Tibial artery (tissue), 4 donors: Measurements from ENCODE around the gene ABR.

Source experiments
- DNase-seq, 2 donors: peaks; one replicate each; pipeline ENCODE4 v3.0.0-alpha.2; 2019
- H3K27ac ChIP-seq, 2 donors: fragments of 200-600 bp; sonication (generic) in 1 of 2; 1 replicate in 1 of 2; 2 replicates in 1 of 2; pipeline ENCODE4 v1.5.1; 2018 to 2019; ENCODE audit warnings: mild to moderate bottlenecking in 1 of 2
- H3K27me3 ChIP-seq, 2 donors: fragments of 200-600 bp; sonication (generic) in 1 of 2; one replicate each; pipeline versions ENCODE4 v1.5.1 to v1.6.0; 2016 to 2019
- H3K36me3 ChIP-seq, 3 donors: fragments of 200-600 bp; sonication (generic) in 2 of 3; one replicate each; pipeline ENCODE4 v1.5.1; 2016 to 2019; ENCODE audit warnings: mild to moderate bottlenecking in 2 of 3
- H3K4me1 ChIP-seq, 4 donors: fragments of 200-600 bp; sonication (generic) in 2 of 4; 1 replicate in 3 of 4; 2 replicates in 1 of 4; pipeline ENCODE4 v1.5.1; 2016 to 2019
- H3K4me3 ChIP-seq, 2 donors: fragments of 200-600 bp; sonication (generic) in 1 of 2; 1 replicate in 1 of 2; 2 replicates in 1 of 2; pipeline ENCODE4 v1.5.1; 2018 to 2019; ENCODE audit warnings: mild to moderate bottlenecking in 2 of 2
- H3K9me3 ChIP-seq, 3 donors: fragments of 200-600 bp; sonication (generic) in 1 of 3; one replicate each; pipeline ENCODE4 v1.5.1; 2016 to 2019
- CTCF ChIP-seq, 2 experiments: fragments of 200-600 bp in 1 of 2; fragments of 450-650 bp in 1 of 2; IDR thresholded peaks; one replicate each; pipeline ENCODE4 v1.5.1; 2017 to 2019; ENCODE audit warnings: antibody characterized with exemption in 2 of 2, mild to moderate bottlenecking in 1 of 2, moderate library complexity in 1 of 2
- intact Hi-C: fragments of 100-400 bp; cut with DNase I; formaldehyde crosslinking; loops from one replicate; pipeline ENCODE4 v1.15.0; 2023; ENCODE audit warnings: low total_unique reads

The ABR gene

GRCh38 chr17:1179818-1180742 is at the start of gene ABR:
TSS of gene ABR (minus strand) at chr17:1179981. CDS start at chr17:1179727, 254 bp downstream.
- peak within 1 kb of the TSS; percentile 69 to 72 for H3K27ac ChIP-seq
- no peak for TF ChIP-seq CTCF (IDR thresholded peaks at IDR 0.05)
- peaks cover 9 to 43% (median 34%) of the 10 kb centered on the region in 4 donors for H3K4me1 ChIP-seq
- H3K27me3 ChIP-seq: no peaks in the 10 kb centered on the region
- H3K4me3 ChIP-seq: peak within 1 kb of the TSS; percentile 76 to 88
- no peaks in the 10 kb centered on the region for H3K9me3 ChIP-seq
- H3K36me3 ChIP-seq: peaks cover 0 to 4% (median 0%) of the 10 kb centered on the region in 3 donors
- intact Hi-C loops: loop anchor here (5.0 kb wide), 1 partner anchor 53 kb away; no protein-coding TSS in a partner anchor
- DNase-seq: no peak

- Histone ChIP-seq H3K27me3 (peaks cover 0 to 64% of the 10 kb centered on the region in 2 donors), H3K4me1 (peaks cover 0 to 24% (median 22%) of the 10 kb centered on the region in 4 donors), H3K36me3 (no peaks in the 10 kb centered on the region), H3K4me3 (peak overlapping the region; percentile 42 to 68), H3K27ac (peak overlapping the region in 1 of 2 donors; percentile 50), H3K9me3 (no peaks in the 10 kb centered on the region)
- intact Hi-C loops: no loop called here
- DNase-seq: peak; percentile 78 to 85
- TF ChIP-seq CTCF (IDR thresholded peaks at IDR 0.05): no peak
These were observed 49.6 kb upstream of the ABR start for GRCh38 chr17:1229349-1229899.

GRCh38 chr17:1228781-1229348 is 49.1 kb upstream of the ABR start:
- Histone ChIP-seq H3K27me3 (peaks cover 0 to 60% of the 10 kb centered on the region in 2 donors), H3K9me3 (no peaks in the 10 kb centered on the region), H3K27ac (peak overlapping the region in 1 of 2 donors; percentile 50), H3K4me3 (peak overlapping the region; percentile 42 to 68), H3K4me1 (peaks cover 0 to 24% (median 22%) of the 10 kb centered on the region in 4 donors), H3K36me3 (no peaks in the 10 kb centered on the region)
- no peak for TF ChIP-seq CTCF (IDR thresholded peaks at IDR 0.05)
- no peak for DNase-seq
- intact Hi-C loops: no loop called here

- peaks cover 0 to 58% of the 10 kb centered on the region in 2 donors for H3K27me3 ChIP-seq
- intact Hi-C loops: no loop called here
- H3K36me3 ChIP-seq: no peaks in the 10 kb centered on the region
- TF ChIP-seq CTCF (IDR thresholded peaks at IDR 0.05): no peak
- peaks cover 0 to 24% (median 22%) of the 10 kb centered on the region in 4 donors for H3K4me1 ChIP-seq
- H3K4me3 ChIP-seq: peak overlapping the region; percentile 42 to 68
- H3K27ac ChIP-seq: no peak overlapping the region
- peak; percentile 71 for DNase-seq
- no peaks in the 10 kb centered on the region for H3K9me3 ChIP-seq
These were observed 48.4 kb upstream of the ABR start for GRCh38 chr17:1227917-1228780.

GRCh38 chr17:1227365-1227764 is 47.6 kb upstream of the ABR start:
- Histone ChIP-seq H3K4me3 (peak overlapping the region in 1 of 2 donors; percentile 68), H3K36me3 (no peaks in the 10 kb centered on the region), H3K9me3 (no peaks in the 10 kb centered on the region), H3K4me1 (peaks cover 0 to 24% (median 22%) of the 10 kb centered on the region in 4 donors), H3K27me3 (peaks cover 0 to 60% of the 10 kb centered on the region in 2 donors), H3K27ac (no peak overlapping the region)
- no peak for DNase-seq
- TF ChIP-seq CTCF (IDR thresholded peaks at IDR 0.05): no peak
- intact Hi-C loops: no loop called here
